Esophagus squamous epithelium (tissue), 4 donors: ENCODE results near the gene GIPR.

Experiments used
- POLR2A ChIP-seq, 4 donors: fragments of 450-650 bp; IDR thresholded peaks; one replicate each; pipeline ENCODE4 v1.6.1; 2017; ENCODE audit warnings: antibody characterized with exemption in 4 of 4, mild to moderate bottlenecking in 4 of 4, moderate library complexity in 3 of 4
- TF ChIP-seq, protein P1 (sequence below), 6 experiments: fragments of 450-650 bp in 4 of 6; fragments of 200-600 bp in 2 of 6; sonication (generic) in 2 of 6; IDR thresholded peaks; one replicate each; pipeline ENCODE4 v1.5.1; 2016 to 2019; ENCODE audit warnings: antibody characterized with exemption in 6 of 6, mild to moderate bottlenecking in 4 of 6, moderate library complexity in 4 of 6

DNA sequence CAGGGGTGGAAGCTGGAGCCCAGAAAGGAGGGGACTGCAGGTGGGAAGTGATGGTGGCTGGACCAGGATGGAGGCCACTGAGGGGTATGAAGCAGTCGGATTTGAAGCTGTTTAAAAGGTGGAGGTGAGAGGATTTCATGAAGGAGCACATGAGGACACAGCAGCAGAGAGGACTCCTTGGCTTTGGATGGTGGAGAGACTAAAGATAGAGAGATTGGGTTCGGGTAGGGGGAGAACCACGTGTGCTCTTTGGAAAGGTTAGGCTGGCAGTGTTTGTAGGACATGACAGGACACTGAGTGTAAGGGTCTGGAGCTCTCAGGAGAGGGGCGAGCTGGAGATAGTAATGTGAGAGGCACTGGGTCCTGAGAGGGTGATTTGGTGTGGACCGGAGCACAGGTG is 14.9 kb downstream of the GIPR start:
- TF ChIP-seq POLR2A (IDR thresholded peaks at IDR 0.05), result no peak
- TF ChIP-seq, protein P1, sequence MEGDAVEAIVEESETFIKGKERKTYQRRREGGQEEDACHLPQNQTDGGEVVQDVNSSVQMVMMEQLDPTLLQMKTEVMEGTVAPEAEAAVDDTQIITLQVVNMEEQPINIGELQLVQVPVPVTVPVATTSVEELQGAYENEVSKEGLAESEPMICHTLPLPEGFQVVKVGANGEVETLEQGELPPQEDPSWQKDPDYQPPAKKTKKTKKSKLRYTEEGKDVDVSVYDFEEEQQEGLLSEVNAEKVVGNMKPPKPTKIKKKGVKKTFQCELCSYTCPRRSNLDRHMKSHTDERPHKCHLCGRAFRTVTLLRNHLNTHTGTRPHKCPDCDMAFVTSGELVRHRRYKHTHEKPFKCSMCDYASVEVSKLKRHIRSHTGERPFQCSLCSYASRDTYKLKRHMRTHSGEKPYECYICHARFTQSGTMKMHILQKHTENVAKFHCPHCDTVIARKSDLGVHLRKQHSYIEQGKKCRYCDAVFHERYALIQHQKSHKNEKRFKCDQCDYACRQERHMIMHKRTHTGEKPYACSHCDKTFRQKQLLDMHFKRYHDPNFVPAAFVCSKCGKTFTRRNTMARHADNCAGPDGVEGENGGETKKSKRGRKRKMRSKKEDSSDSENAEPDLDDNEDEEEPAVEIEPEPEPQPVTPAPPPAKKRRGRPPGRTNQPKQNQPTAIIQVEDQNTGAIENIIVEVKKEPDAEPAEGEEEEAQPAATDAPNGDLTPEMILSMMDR (IDR thresholded peaks at IDR 0.05), result no peak
